ENCODE results near the gene CITED2.
"Not testable (repeated sequence)": the region's sequence is repeated elsewhere in the genome, so short reads cannot be mapped to it uniquely, and the experiment has no call there.

CITED2 gene

GRCh38 chr6:139364302-139364981 is 10.0 kb downstream of the CITED2 start:
- DNase-seq = peak; percentile 40

DNA sequence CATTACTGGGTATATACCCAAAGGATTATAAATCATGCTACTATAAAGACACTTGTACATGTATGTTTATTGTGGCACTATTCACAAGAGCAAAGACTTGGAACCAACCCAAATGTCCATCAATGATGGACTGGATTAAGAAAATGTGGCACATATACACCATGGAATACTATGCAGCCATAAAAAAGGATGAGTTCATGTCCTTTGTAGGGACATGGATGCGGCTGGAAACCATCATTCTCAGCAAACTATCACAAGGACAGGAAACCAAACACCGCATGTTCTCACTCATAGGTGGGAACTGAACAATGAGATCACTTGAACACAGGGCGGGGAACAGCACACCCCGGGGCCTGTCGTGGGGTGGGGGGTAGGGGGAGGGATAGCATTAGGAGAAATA is 10.7 kb downstream of the CITED2 start:
- DNase-seq = not testable (repeated sequence)

GRCh38 chr6:139363123-139363522 is 11.3 kb downstream of the CITED2 start:
- not testable (repeated sequence) for DNase-seq

- no peak for DNase-seq
Measured at GRCh38 chr6:139361211-139361610, 13.2 kb downstream of the CITED2 start.

GRCh38 chr6:139356924-139357323 is 17.5 kb downstream of the CITED2 start:
- no peak for DNase-seq

GRCh38 chr6:139355777-139356445 is 18.5 kb downstream of the CITED2 start:
- DNase-seq = no peak

- DNase-seq = no peak
Measured at GRCh38 chr6:139355172-139355571, 19.3 kb downstream of the CITED2 start.

- no peak for DNase-seq
Measured at GRCh38 chr6:139354189-139354588, 20.3 kb downstream of the CITED2 start.

GRCh38 chr6:139349464-139350020 is 24.9 kb downstream of the CITED2 start:
- no peak for DNase-seq

GRCh38 chr6:139346392-139346791 is 28.1 kb downstream of the CITED2 start:
- DNase-seq = no peak

GRCh38 chr6:139344186-139344963 is 30.1 kb downstream of the CITED2 start:
- DNase-seq = no peak

GRCh38 chr6:139343052-139343750 is 31.2 kb downstream of the CITED2 start:
- no peak for DNase-seq

DNA sequence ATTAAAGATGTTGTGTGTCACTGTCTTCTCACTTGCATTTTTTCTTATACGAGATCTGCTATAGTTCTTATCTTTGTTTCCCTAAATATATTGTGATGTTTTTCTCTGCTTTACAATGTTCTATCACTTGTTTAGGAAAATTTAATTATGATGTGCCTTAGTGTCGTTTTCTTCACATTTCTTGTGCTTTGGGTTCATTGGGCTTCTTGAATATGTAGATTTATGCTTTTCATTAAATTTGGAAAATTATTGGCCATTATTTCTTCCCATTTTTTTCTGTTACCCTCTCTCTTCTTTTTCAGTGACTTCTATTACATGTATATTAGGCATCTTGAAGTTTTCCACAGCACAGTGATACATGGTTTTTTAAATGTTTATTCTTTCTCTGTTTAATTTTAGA is 33.4 kb downstream of the CITED2 start:
- DNase-seq = no peak

- DNase-seq = no peak
Measured at GRCh38 chr6:139338795-139339194, 35.7 kb downstream of the CITED2 start.

GRCh38 chr6:139337830-139338229 is 36.6 kb downstream of the CITED2 start:
- DNase-seq = no peak

DNA sequence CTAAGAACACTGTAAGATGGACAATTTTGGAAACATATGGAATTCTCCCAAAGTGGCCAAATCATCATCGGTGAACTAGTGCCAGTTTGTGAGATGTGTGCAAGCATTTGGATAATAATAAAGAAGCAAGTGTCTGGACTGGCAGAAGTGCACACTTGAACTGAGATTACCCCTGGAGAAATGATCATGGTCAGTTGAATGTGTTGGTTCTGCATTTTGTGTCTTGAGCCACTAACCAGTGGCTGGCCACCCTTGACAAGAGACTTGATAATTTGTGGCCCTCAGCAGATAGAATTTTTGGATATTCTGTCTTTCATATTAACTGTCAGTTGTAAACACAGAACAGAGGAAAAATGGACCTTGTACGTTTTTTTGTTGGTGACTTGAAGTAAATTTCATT is 37.4 kb downstream of the CITED2 start:
- no peak for DNase-seq

- no peak for DNase-seq
Measured at GRCh38 chr6:139336488-139336887, 38.0 kb downstream of the CITED2 start.

DNA sequence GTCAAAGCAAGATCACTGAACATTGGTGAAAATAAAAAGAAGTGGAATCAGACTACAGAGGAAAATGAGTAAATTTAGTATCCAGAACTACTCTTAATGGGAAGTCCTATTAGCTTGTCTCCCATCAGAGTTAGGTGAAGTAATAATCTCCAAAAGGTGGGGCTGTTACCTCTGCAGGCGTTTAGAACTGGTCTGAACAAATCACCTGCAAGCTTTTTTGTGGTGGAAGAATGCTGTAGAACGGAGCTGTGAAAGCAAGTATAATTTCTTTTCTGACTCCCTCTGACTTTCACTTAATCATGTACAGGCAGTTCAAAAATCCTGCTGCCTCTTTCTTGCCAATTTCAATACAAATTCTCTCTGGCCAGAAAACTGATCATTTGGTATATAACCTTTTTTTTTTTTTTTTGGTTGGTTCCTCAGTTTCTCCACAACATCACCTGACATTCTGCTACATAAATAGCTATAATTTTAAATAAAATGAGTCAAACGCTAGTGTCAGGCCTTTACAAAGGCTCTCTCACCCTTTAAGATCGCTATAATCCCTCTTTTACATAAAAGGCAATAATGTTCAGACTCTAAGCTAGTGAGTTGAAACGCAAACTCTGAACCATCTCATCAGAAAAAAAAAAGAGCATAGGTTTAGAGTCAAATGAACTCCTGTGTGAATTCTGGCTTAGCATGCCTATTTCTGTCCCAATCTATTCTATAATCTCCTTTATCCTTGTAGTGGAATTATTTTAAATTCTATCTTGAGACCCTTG is 38.8 kb downstream of the CITED2 start:
- DNase-seq = no peak

- no peak for DNase-seq
Measured at GRCh38 chr6:139334806-139335446, 39.5 kb downstream of the CITED2 start.

DNA sequence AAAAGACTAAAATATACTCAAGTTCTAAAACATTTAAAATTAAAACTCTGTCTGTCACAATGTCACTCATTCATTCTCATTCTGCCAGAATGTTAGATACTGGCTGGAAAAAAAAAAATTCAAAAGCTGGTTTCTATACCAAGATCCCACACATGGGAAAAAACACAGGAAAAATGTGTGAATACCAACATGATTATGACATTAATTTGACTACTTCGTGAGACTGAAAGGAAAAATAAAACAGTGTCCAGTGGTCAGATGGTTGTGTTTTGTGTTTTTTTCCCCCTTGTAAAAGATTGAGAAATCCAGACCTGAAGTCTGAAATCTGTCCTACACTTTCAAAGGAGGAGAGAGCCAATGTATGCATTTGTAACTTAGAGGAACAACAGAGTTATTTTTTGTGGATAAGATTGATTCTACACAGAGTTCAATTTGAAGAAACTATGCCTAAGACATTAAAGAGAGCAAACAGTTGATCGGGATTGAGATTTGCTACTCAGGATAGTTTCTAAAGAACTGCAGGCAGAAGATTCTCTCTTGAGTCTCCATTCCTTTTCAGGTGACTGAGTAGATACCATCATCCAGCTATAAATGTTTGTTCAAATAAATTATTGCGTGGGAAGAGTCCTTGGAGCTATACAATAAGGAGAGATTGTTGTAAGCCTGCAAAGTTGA is 43.5 kb downstream of the CITED2 start:
- no peak for DNase-seq

DNA sequence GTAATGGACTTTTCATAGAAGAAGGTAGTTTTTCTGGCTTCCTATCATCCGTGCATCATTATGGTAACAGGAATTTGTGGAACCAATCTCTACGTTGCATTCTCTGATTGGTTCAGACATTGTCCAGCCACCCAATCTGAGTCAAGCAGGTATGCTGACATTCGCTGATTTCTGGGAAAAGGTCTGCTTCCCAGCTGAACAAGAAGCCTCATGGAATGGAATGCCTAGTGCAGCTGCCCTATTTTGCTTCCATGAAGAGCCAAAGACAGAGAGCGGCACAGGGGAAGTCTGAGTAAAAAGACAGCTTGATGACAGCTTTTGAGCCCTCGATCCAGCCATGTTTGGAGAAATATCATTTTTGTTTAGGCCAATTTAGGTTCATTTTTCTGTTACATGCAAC is 44.1 kb downstream of the CITED2 start:
- no peak for DNase-seq
